Measurements from ENCODE around the gene GABRR1.

Gene GABRR1

GRCh38 chr6:89146718-89147700, 70.1 kb downstream of the GABRR1 start:
- Histone ChIP-seq H3K27ac (peak overlapping the region; percentile 87), H3K27me3 (ENCODE audit: control insufficient read depth, insufficient read depth, low read length) (no peaks in the 10 kb centered on the region), H3K79me2 (no peaks in the 10 kb centered on the region), H3K36me3 (ENCODE audit: control insufficient read depth, insufficient read depth, low read length) (no peaks in the 10 kb centered on the region), H3K4me3 (ENCODE audit: low read depth, low read length) (peak overlapping the region; percentile 60), H3K9ac (peak overlapping the region; percentile 69), H3K9me3 (ENCODE audit: control insufficient read depth, low read length) (no peaks in the 10 kb centered on the region), H3K4me2 (ENCODE audit: low read length) (peak overlapping the region; percentile 87), H2AFZ (peak overlapping the region; percentile 97), H3K4me1 (peaks cover 10% of the 10 kb centered on the region)
- TF ChIP-seq, protein P1, sequence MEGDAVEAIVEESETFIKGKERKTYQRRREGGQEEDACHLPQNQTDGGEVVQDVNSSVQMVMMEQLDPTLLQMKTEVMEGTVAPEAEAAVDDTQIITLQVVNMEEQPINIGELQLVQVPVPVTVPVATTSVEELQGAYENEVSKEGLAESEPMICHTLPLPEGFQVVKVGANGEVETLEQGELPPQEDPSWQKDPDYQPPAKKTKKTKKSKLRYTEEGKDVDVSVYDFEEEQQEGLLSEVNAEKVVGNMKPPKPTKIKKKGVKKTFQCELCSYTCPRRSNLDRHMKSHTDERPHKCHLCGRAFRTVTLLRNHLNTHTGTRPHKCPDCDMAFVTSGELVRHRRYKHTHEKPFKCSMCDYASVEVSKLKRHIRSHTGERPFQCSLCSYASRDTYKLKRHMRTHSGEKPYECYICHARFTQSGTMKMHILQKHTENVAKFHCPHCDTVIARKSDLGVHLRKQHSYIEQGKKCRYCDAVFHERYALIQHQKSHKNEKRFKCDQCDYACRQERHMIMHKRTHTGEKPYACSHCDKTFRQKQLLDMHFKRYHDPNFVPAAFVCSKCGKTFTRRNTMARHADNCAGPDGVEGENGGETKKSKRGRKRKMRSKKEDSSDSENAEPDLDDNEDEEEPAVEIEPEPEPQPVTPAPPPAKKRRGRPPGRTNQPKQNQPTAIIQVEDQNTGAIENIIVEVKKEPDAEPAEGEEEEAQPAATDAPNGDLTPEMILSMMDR (IDR thresholded peaks at IDR 0.05), result no peak

GRCh38 chr6:89145956-89146717, 71.0 kb downstream of the GABRR1 start, which contains the start of gene PM20D2:
Gene PM20D2 (plus strand): TSS chr6:89146055. CDS start chr6:89146145, 90 bp downstream.
- Histone ChIP-seq H3K4me1 (peaks cover 5% of the 10 kb centered on the region), H3K9me3 (ENCODE audit: control insufficient read depth, low read length) (no peaks in the 10 kb centered on the region), H3K4me3 (ENCODE audit: low read depth, low read length) (peak within 1 kb of the TSS; percentile 60), H3K27me3 (ENCODE audit: control insufficient read depth, insufficient read depth, low read length) (no peaks in the 10 kb centered on the region), H3K9ac (peak within 1 kb of the TSS; percentile 69), H2AFZ (peak within 1 kb of the TSS; percentile 97), H3K79me2 (no peaks in the 10 kb centered on the region), H3K27ac (peak within 1 kb of the TSS; percentile 87), H3K4me2 (ENCODE audit: low read length) (peak within 1 kb of the TSS; percentile 87), H3K36me3 (ENCODE audit: control insufficient read depth, insufficient read depth, low read length) (no peaks in the 10 kb centered on the region)
- TF ChIP-seq, protein P1 (IDR thresholded peaks at IDR 0.05), result no peak

DNA sequence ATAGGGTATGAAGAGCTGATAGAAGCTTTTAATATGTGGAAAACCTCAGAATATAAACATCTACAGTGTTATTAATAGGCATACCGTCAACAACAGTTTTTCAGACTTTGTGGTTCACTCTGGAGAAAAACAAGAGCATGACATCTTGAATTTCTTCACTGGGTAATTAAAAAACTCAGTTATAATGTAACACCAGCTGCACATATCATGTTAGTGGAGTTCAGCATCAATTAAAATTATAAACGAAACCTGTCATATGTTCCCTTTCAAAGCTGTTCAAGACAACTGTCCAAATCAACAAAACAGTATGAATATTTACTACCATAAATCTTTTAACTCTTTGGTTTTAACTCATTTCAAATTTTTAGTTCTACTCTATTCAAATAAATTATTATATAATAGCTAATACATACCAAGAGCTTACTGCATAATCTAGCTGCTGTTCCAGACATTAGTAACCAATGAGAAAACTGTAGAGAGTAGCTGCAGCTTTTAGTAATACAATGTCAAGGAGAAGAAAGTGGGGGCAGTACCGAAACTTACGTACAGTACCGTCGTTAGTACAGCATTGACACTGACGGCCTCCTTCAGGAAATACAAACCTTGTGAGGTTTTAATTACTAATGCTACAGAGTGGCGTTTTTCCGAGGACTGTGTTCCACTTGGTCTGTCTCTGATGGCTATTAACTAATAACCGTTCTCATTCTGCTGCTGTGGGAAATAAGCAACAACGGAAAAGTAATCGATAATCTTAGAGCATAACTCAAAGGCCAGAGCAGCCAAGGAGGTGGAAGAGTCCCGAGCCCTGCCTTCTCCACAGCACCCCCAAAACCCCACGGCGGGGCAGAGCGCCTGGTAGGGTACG, 71.8 kb downstream of the GABRR1 start:
- peak overlapping the region; percentile 87 for H3K4me2 ChIP-seq (ENCODE audit: low read length)
- H3K36me3 ChIP-seq (ENCODE audit: control insufficient read depth, insufficient read depth, low read length), result no peaks in the 10 kb centered on the region
- H2AFZ ChIP-seq, result peak overlapping the region; percentile 97
- no peaks in the 10 kb centered on the region for H3K27me3 ChIP-seq (ENCODE audit: control insufficient read depth, insufficient read depth, low read length)
- peak overlapping the region; percentile 69 for H3K9ac ChIP-seq
- H3K4me1 ChIP-seq, result peaks cover 5% of the 10 kb centered on the region
- H3K9me3 ChIP-seq (ENCODE audit: control insufficient read depth, low read length), result no peaks in the 10 kb centered on the region
- peak overlapping the region; percentile 60 for H3K4me3 ChIP-seq (ENCODE audit: low read depth, low read length)
- H3K79me2 ChIP-seq, result no peaks in the 10 kb centered on the region
- peak overlapping the region; percentile 87 for H3K27ac ChIP-seq
- TF ChIP-seq, protein P1 (IDR thresholded peaks at IDR 0.05), result no peak

DNA sequence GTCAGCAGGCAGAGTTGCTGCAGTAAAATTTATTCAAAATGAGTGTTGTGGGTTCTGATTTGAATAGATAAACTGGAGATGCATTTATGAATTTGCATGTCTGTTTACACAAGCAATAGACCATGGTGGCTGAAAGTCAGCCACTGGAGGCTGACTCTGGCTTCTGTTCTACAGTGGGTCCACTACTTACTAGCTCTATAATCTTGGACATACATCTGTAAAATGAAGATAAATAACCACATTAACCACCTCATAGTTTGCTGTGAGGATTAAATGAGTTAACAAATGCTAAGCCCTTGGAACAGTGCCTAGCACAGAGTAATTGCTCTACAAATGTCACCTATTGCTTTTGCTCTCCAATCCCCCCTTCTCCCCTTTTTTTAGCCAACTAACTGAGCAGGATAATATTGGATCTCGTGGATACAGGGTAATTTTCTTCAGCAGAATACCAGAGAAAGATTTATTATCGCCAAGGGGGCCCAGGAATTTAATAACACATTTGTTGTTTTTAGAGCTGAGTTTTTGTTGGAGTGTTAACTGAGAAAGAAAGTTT, 72.7 kb downstream of the GABRR1 start:
- Histone ChIP-seq H3K4me1 (peaks cover 5% of the 10 kb centered on the region), H3K4me3 (ENCODE audit: low read depth, low read length) (no peak overlapping the region), H3K9me3 (ENCODE audit: control insufficient read depth, low read length) (no peaks in the 10 kb centered on the region), H2AFZ (no peak overlapping the region), H3K27ac (no peak overlapping the region), H3K4me2 (ENCODE audit: low read length) (no peak overlapping the region), H3K27me3 (ENCODE audit: control insufficient read depth, insufficient read depth, low read length) (no peaks in the 10 kb centered on the region), H3K36me3 (ENCODE audit: control insufficient read depth, insufficient read depth, low read length) (no peaks in the 10 kb centered on the region), H3K79me2 (no peaks in the 10 kb centered on the region), H3K9ac (no peak overlapping the region)
- TF ChIP-seq, protein P1 (IDR thresholded peaks at IDR 0.05), result no peak
